ENCODE results near the gene ABLIM3.

The ABLIM3 gene

DNA sequence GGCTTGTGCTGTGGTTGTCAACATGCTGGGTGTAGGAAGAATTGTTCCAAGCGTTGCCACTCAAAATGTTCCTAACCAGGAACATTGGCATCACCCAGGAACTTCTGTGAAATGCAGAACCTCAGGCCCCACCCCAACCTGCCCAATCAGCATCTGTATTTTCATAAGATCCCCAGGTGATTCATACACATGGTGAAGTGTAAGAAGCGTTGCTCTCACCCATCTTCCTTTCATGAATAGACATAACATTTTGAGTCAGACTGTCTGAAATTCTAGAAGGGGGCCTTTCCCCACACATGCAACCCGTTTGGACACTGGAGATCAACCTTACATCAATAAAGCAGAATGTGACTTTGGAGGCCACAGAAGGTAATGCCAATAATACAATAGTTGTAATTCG lies 121.0 kb downstream of the ABLIM3 start:
- no peak for DNase-seq

DNA sequence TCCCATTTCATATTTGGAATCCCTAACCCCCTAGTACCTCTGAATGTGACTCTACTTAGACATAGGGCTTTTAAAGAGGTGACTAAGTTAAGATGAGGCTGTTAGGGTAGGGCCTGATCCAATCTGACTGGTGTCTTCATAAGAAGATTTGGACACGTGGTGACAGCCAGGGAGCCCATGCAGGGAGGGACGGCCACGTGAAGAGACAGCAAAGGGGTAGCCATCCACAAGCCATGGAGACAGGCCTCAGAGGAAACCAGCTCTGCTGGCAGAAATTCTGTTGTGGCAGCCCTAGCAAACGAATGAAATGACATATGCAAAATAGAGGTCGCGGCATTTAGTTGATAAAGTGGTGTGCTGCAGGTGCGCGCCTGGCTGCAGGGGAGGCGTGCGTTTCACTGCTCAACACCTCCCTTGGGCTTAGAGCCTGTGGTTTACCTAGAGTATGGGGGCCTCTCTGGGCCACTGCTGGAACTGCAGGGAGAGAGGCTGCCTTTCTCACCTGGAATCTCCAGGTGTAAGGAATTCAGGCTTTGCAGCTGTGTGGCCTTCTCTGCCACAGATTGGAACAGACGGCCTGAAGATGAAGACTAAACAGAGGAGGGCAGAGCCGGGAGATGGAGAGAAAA lies 123.3 kb downstream of the ABLIM3 start:
- peak; percentile 38 for DNase-seq

DNA sequence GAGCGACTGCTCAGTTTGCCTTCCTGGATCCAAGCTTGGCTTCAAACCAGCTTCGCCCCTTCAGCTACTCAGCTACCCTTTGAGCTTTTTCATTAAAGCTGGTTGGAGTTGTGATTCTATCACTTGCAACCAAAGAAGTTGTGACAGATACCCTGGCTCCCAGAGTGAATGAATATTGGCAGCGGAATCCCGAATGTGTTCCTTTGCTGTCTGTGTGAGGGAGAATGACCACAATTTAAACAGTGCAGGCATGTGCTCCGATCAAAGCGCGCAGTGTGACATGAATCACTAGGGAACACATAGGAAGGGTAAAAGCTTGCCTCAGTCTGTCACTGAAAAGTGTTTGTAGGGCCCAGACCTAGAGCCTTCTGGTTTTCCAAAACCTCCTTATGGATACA lies 123.8 kb downstream of the ABLIM3 start:
- DNase-seq, result no peak

DNA sequence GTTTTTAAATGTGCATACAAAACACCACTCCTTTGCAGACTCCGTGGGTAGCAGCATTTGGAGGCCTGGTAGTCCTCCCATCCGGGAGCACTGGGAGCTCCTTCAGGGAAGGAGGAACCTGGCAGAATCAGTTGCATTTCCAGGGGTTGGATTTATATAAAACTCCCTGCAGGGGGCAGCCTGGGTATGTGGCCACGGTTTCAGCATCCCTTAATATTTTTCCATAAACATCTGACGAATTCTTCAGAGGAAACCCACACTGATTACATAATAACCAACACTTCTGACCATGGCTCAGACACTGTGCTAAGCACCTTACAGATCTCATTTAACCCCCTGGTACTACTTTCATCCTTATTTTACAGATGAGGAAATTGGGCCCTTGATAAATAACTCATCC lies 124.3 kb downstream of the ABLIM3 start:
- DNase-seq, result no peak

GRCh38 chr5:149267241-149267973 lies 126.1 kb downstream of the ABLIM3 start:
- no peak for DNase-seq

DNA sequence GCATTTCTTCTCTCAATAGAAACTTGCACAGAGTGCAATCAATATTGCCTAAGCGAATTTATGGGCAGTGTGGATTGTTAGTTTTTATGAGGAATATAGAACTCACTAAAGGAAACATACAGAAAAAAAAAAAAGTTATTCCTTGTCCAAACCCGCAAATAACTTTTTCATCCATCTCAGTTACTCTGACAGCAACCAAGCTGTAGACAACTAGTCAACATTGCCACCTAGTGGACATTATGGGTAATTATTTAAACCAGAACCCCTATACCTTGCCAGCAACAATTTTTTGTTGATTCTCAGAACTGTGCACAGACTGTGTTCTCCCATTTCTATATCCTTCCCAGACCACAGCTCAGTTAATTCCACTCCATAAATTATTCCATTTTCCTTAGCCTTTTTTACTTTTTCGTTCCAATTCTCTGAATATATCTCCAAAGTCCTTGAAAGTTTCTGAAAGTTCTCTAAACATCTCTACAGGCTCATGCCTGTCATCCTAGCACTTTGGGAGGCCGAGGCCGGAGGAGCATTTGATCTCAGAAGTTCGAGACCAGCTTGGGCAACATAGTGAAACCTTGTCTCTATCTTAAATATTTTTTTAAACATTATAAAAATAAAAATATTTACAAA lies 127.8 kb downstream of the ABLIM3 start:
- DNase-seq, result peak; percentile 23

- DNase-seq, result peak; percentile 60
These were observed 130.0 kb downstream of the ABLIM3 start for GRCh38 chr5:149271195-149271715.

- DNase-seq, result peak; percentile 72
These were observed 130.6 kb downstream of the ABLIM3 start, which contains the start of gene AFAP1L1 for GRCh38 chr5:149271716-149272563. Gene AFAP1L1, plus strand, starts transcription at chr5:149271859. Its CDS starts 110 bp downstream, at chr5:149271969.

DNA sequence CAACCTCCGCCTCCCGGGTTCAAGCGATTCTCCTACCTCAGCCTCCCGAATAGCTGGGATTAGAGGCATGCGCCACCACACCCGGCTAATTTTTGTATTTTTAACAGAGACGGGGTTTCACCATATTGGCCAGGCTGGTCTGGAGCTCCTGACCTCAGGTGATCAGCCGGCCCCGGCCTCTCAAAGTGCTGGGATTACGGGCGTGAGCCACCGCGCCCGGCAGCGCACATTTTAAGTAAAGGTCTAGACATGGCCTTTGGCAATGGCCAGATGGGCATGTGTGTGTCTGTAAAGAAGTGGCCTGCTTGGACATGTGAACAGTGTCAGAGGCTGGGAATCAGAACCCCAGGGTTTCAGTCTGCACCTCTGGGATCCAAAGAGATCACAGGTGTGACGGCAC lies 131.5 kb downstream of the ABLIM3 start:
- DNase-seq, result peak; percentile 21

DNA sequence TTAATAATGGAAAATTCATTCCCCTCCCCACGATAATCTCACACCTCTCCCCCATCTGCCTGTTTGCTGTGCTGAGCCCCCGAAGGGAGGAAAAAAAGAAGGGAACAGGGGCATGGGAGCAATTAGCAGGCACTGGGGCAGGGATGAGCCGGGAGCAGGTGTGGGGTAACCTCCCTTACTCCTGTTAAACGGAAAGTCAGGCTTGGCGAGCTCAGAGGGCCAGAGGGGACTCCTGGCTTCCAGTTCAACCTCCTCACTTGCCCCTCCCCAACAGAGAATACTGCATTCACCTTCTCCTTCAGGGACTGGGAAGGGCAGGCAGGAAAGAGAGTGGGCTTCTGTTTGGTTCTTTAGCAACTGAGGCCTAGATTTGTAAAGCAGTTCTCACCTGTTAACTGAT lies 131.9 kb downstream of the ABLIM3 start:
- no peak for DNase-seq

GRCh38 chr5:149273950-149274349 lies 132.7 kb downstream of the ABLIM3 start:
- DNase-seq, result no peak

- no peak for DNase-seq
These were observed 133.6 kb downstream of the ABLIM3 start for GRCh38 chr5:149274939-149275338.

DNA sequence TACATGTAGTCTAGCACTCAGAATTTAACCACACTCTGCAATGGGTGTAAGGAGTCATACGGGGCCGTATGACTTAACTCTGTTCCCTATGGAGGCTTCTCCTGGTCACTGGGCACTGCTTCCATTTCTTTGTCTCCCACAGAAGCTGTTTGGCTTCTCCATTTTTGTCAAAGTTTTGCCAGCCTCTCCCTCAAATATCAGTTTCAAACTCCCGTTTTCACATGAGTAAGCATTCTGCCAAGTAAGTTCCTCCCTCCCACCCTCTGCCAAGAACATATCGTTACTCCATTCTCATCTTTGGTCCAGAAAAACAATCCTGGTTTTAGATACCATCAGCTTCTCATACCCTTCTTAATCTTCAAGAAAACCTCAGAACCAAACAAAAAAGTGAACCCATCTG lies 136.5 kb downstream of the ABLIM3 start:
- DNase-seq, result no peak

- DNase-seq, result no peak
These were observed 137.3 kb downstream of the ABLIM3 start for GRCh38 chr5:149278451-149279210.

DNA sequence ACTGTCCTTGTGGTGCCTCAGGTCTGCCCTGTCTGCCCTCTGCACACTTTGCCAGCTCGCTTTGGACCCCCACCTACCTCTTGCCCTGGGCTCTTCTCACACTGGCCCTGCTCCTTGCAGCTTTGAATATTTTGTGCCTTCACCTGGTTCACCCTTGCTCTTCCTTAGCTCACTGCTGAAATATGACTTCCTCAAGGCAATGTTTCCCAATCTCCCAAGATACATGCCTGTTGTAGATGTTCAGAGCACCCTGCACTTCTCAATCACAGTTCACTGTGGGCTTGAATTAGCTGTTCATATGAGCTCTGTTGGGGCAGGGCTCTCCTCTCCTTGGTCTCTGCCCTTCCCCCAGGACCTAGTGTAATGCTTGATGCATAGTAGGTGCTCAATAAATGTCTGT lies 138.4 kb downstream of the ABLIM3 start:
- DNase-seq, result no peak

- DNase-seq, result no peak
These were observed 138.8 kb downstream of the ABLIM3 start for GRCh38 chr5:149280124-149280523.

GRCh38 chr5:149280802-149281201 lies 139.5 kb downstream of the ABLIM3 start:
- DNase-seq, result no peak

DNA sequence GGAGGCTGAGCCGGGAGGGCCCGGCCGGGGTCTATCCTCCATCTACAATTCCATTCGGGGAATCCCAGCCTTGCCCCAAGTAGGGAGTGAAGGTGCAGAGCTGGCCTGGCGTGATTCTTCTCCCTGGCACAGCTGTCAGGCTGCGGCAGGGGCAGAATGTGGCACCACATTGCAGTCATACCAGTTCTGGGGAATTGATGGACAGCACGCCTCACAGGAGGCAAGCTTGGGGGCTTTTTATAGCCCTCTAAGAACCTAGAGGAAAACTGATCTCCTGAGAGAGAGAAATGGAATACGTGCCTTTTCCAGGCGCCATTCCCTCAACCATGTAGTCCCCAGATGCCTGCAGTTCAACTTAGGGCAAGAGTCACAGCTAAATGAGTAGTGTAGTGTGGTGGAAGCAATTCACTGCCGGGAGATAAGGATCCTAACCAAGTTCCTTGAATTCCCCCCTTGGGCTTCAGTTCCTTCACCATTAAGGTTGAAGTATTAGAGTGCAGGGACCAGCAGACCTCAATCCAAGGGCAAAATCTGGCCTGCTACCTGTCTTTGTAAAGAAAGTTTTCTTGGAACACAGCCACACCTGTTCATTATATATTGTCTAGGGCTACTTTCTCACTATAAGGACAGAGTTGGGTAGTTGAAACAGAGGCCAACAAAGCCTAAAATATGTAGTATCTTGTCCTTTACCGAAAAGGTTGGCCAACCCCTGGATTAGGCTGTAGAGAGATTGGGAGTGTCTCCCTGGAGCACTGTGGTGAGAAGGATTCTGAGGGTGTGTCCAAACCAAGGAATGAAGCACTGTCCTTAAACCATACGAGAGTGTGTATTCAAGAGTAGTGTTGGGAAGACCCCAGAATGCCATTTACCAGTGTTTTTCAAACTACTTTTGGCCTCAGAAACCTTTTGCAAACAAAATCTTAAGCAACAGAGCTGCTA lies 141.0 kb downstream of the ABLIM3 start:
- no peak for DNase-seq

DNA sequence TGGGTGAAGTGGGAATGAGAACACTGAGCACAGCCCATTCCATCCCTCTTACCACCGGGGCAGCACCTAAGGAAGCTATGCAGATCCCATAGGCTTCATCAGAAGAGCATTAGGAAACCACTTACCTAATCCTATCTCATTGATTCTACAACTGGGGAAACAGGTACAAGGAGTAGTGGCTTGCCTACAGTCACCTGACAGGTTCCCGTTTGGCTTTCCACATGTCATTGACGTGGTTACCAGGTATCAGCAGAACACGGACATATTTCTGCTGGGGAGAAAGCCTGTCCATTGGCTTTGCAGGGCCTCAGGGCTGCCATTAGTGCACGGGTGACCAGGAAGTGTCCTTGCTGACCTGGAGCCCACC lies 141.7 kb downstream of the ABLIM3 start:
- DNase-seq, result no peak

GRCh38 chr5:149283626-149284480 lies 142.6 kb downstream of the ABLIM3 start:
- DNase-seq, result no peak

Measured in retina (tissue), 1 donor.